ENCODE data around the gene CA11.

DNA sequence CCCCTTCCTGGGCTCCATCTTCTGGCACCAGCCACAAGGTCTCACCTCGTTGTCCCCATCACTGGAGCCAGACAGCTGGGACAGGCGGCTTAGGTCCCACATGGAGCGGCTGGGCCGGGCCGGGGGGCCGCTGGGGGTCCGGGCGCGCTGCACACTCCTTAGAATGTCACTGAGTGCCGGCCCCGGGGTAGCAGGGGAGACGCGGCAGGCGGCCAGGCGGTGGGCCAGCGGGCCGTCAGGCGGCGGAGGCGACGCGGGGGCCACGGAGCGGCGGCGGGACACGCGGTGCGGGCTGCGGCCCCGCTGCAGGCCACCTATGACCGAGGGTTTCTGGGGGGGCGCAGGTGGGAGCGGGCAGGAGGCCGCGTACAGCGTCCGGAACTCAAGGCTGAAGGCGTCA is 42.5 kb downstream of the CA11 start:
- TF ChIP-seq SIN3A (IDR thresholded peaks at IDR 0.05; ENCODE audit: borderline replicate concordance, low read depth, low read length) (no peak), JUND (IDR thresholded peaks at IDR 0.05) (no peak), RAD21 (IDR thresholded peaks at IDR 0.05; ENCODE audit: low read length) (no peak), RCOR1 (IDR thresholded peaks at IDR 0.05; ENCODE audit: low read length) (no peak), MXI1 (IDR thresholded peaks at IDR 0.05; ENCODE audit: low read depth, low read length) (no peak)

All from SK-N-SH (cell line).